ENCODE data around the gene C1orf74.
A peak's percentile ranks its signal among the peaks of the same experiment; 100 is the strongest.

Gene C1orf74

GRCh38 chr1:209790286-209791193 lies 6.2 kb upstream of the C1orf74 start:
- Histone ChIP-seq H3K4me1 (no peaks in the 10 kb centered on the region), H3K36me3 (no peaks in the 10 kb centered on the region; the same call in 1 of the 2 replicates), H3K4me3 (ENCODE audit: low read depth, low read length) (no peak overlapping the region), H3K9me3 (no peaks in the 10 kb centered on the region), H3K27me3 (no peaks in the 10 kb centered on the region)
- no peak for DNase-seq
- TF ChIP-seq CTCF (IDR thresholded peaks at IDR 0.05; ENCODE audit: low read depth, low read length), result no peak

DNA sequence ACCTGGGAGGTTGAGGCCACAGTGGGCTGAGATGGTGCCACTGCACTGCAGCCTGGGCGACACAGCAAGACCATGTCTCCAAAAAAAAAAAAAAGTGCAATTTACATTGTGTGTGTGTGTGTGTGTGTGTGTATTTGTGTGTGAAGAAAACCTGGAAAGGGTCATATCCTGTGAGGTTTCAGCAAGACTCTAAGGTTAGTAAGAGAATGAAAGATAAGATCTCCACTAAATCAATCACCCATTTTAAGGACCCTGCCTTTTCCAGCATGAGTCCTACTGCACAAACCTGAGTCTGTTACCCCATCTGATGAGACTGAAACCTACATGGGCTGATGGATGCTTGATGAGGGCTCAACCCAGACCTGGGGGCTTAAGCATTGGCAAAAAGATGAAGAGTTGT lies 4.9 kb upstream of the C1orf74 start:
- DNase-seq, result no peak
- Histone ChIP-seq H3K9me3 (no peaks in the 10 kb centered on the region), H3K4me1 (no peaks in the 10 kb centered on the region), H3K4me3 (ENCODE audit: low read depth, low read length) (no peak overlapping the region), H3K27me3 (no peaks in the 10 kb centered on the region), H3K36me3 (no peaks in the 10 kb centered on the region; the same call in 1 of the 2 replicates)
- TF ChIP-seq CTCF (IDR thresholded peaks at IDR 0.05; ENCODE audit: low read depth, low read length), result no peak

GRCh38 chr1:209787551-209787950 lies 3.2 kb upstream of the C1orf74 start:
- no peaks in the 10 kb centered on the region for H3K4me1 ChIP-seq
- no peak for TF ChIP-seq CTCF (IDR thresholded peaks at IDR 0.05; ENCODE audit: low read depth, low read length)
- no peak for DNase-seq
- H3K36me3 ChIP-seq, result no peaks in the 10 kb centered on the region; the same call in 1 of the 2 replicates
- H3K27me3 ChIP-seq, result no peaks in the 10 kb centered on the region
- H3K9me3 ChIP-seq, result no peaks in the 10 kb centered on the region
- no peak overlapping the region for H3K4me3 ChIP-seq (ENCODE audit: low read depth, low read length)

GRCh38 chr1:209786146-209786545 lies 1.8 kb upstream of the C1orf74 start:
- Histone ChIP-seq H3K4me1 (no peaks in the 10 kb centered on the region), H3K27me3 (no peaks in the 10 kb centered on the region), H3K9me3 (no peaks in the 10 kb centered on the region), H3K4me3 (ENCODE audit: low read depth, low read length) (no peak overlapping the region), H3K36me3 (no peaks in the 10 kb centered on the region; the same call in 1 of the 2 replicates)
- no peak for TF ChIP-seq CTCF (IDR thresholded peaks at IDR 0.05; ENCODE audit: low read depth, low read length)
- DNase-seq, result no peak

DNA sequence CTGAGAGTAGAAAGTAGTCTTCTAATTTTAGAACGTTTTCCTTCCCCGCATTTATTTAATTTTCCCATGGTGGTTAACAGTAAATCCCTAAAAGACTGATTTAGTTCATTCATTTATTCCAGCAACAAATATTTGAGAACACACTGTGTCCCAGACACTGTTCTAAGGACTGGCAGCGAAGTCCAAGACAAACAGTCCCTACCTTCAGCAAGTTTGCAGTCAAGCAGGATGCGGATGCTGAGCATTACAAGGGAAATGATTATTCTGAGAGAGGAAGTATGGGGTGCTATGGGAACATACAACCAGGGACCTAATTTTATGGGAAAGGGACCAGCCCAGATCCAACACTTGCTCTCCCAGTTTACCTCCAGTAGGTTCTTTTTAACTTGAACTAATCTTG lies 1.2 kb upstream of the C1orf74 start:
- Histone ChIP-seq H3K27me3 (no peaks in the 10 kb centered on the region), H3K36me3 (no peaks in the 10 kb centered on the region; the same call in 1 of the 2 replicates), H3K4me3 (ENCODE audit: low read depth, low read length) (no peak overlapping the region), H3K9me3 (no peaks in the 10 kb centered on the region), H3K4me1 (no peaks in the 10 kb centered on the region)
- no peak for TF ChIP-seq CTCF (IDR thresholded peaks at IDR 0.05; ENCODE audit: low read depth, low read length)
- no peak for DNase-seq

DNA sequence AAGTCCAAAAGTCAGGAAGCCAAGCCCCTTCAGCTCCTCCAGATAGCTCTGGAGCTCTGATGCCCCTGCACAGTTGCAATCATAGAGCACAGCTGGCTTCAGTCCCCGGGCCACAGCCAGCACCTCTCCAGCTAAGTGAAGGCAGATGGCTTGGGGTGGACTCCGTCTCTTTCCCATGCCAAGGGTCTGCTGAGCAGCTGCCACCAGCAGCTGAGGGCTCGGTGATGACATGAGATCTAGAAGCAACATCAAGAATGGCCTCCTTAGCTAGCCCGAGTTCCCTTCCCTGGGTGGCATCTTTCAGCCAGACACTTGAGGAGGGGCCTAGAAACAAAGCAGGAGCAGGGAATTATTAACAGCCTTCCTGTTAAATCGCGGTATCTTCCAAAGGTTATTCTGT lies 973 bp downstream of the C1orf74 start:
- H3K9me3 ChIP-seq, result no peaks in the 10 kb centered on the region
- TF ChIP-seq CTCF (IDR thresholded peaks at IDR 0.05; ENCODE audit: low read depth, low read length), result no peak
- no peaks in the 10 kb centered on the region for H3K4me1 ChIP-seq
- H3K36me3 ChIP-seq, result no peaks in the 10 kb centered on the region
- H3K27me3 ChIP-seq, result no peaks in the 10 kb centered on the region
- H3K4me3 ChIP-seq (ENCODE audit: low read depth, low read length), result peak overlapping the region; percentile 78
- no peak for DNase-seq

All from BE2C (cell line).